ENCODE measurements around the gene RPL5.

GRCh38 chr1:92816732-92817131 is 15.1 kb upstream of the RPL5 start:
- TF ChIP-seq CTCF (IDR thresholded peaks at IDR 0.05; ENCODE audit: low read length), result no peak
- no peak for TF ChIP-seq EZH2 (optimal IDR thresholded peaks at IDR 0.05; ENCODE audit: low read depth, low read length)
- TF ChIP-seq EZH2phosphoT487 (IDR thresholded peaks at IDR 0.05; ENCODE audit: low read length), result no peak
